Body of pancreas (tissue), 4 donors: ENCODE data around the gene PSKH1. TPM values are rescaled to one million over a fixed set of nuclear protein-coding genes. Genes with fewer than 3 reads are reported as not detected.

ENCODE experiments used
- ATAC-seq: fragments of 150-250 bp; one replicate; pipeline ENCODE4 v1.9.1; 2016
- DNase-seq, 4 donors: peaks; one replicate each; pipeline ENCODE4 v3.0.0-alpha.2; 2019
- H3K27ac ChIP-seq, 4 donors: fragments of 200-600 bp; sonication (generic); 1 replicate in 3 of 4; 2 replicates in 1 of 4; pipeline versions ENCODE4 v1.5.1 to v1.6.1; 2016 to 2019; ENCODE audit warnings: mild to moderate bottlenecking in 1 of 4, mixed read lengths in 1 of 4, moderate library complexity in 1 of 4
- H3K27me3 ChIP-seq, 2 donors: fragments of 200-600 bp; sonication (generic); one replicate each; pipeline ENCODE4 v1.6.0; 2016; ENCODE audit warnings: mild to moderate bottlenecking in 1 of 2
- H3K36me3 ChIP-seq, 2 donors: fragments of 200-600 bp; sonication (generic); replicated peaks in 1 of 2; 2 replicates each; pipeline ENCODE4 v1.5.1; 2016; ENCODE audit warnings: low read depth in 2 of 2; ENCODE audit not compliant: insufficient read depth in 1 of 2
- H3K4me1 ChIP-seq: fragments of 200-600 bp; sonication (generic); one replicate; pipeline ENCODE4 v1.6.0; 2016
- H3K4me3 ChIP-seq, 2 donors: fragments of 200-600 bp; sonication (generic); 1 replicate in 1 of 2; 2 replicates in 1 of 2; pipeline ENCODE4 v1.5.1; 2016 to 2019
- H3K9me3 ChIP-seq, 3 donors: fragments of 200-600 bp; sonication (generic); 1 replicate in 2 of 3; 2 replicates in 1 of 3; pipeline ENCODE4 v1.5.1; 2016
- POLR2A ChIP-seq, 3 donors: fragments of 450-650 bp; IDR thresholded peaks; one replicate each; pipeline ENCODE4 v1.6.1; 2016; ENCODE audit warnings: antibody characterized with exemption in 3 of 3, mild to moderate bottlenecking in 2 of 3
- WGBS, 2 donors: methylation state at CpG; one replicate each; pipeline ENCODE4 v1.1.5; 2017; 5-methylcytosine and 5-hydroxymethylcytosine counted together
- intact Hi-C: fragments of 100-400 bp; cut with DNase I; formaldehyde crosslinking; loops from one replicate; pipeline ENCODE4 v1.15.1; 2023
- small RNA-seq: library from RNA; depleted of rRNA; stranded (forward); fragments of <200 nt; gene quantifications from one replicate; pipeline ENCODE3, GENCODE V24; 2016
- total RNA-seq, 2 donors: library from RNA; depleted of rRNA; stranded (reverse); fragments of >200 nt; gene quantifications; one replicate each; pipeline ENCODE4 v1.1.0, GENCODE V29; 2016
- TF ChIP-seq, protein P1 (sequence below), 7 experiments: fragments of 450-650 bp in 4 of 7; fragments of 200-600 bp in 3 of 7; sonication (generic) in 3 of 7; IDR thresholded peaks; one replicate each; pipeline ENCODE4 v1.5.1; 2016 to 2019; ENCODE audit warnings: antibody characterized with exemption in 7 of 7

PSKH1 gene
- total RNA-seq, 2 donors from 2014 or later, result 15.0 to 16.8 TPM

- TF ChIP-seq POLR2A (IDR thresholded peaks at IDR 0.05), result no peak
- TF ChIP-seq, protein P1, sequence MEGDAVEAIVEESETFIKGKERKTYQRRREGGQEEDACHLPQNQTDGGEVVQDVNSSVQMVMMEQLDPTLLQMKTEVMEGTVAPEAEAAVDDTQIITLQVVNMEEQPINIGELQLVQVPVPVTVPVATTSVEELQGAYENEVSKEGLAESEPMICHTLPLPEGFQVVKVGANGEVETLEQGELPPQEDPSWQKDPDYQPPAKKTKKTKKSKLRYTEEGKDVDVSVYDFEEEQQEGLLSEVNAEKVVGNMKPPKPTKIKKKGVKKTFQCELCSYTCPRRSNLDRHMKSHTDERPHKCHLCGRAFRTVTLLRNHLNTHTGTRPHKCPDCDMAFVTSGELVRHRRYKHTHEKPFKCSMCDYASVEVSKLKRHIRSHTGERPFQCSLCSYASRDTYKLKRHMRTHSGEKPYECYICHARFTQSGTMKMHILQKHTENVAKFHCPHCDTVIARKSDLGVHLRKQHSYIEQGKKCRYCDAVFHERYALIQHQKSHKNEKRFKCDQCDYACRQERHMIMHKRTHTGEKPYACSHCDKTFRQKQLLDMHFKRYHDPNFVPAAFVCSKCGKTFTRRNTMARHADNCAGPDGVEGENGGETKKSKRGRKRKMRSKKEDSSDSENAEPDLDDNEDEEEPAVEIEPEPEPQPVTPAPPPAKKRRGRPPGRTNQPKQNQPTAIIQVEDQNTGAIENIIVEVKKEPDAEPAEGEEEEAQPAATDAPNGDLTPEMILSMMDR (IDR thresholded peaks at IDR 0.05), result no peak
- Histone ChIP-seq H3K4me3 (no peak overlapping the region), H3K27me3 (no peaks in the 10 kb centered on the region), H3K4me1 (no peaks in the 10 kb centered on the region), H3K36me3 (no peaks in the 10 kb centered on the region), H3K27ac (no peak overlapping the region), H3K9me3 (no peaks in the 10 kb centered on the region)
- DNase-seq, result no peak
- 51 to 55% methylated on average over 5 of the region's 5 CpGs for whole genome bisulfite sequencing, 2 donors
- intact Hi-C loops, result no loop called here
- ATAC-seq, result no peak
Observed at GRCh38 chr16:67977005-67977404, 84.0 kb downstream of the PSKH1 start.

- WGBS, 2 donors, result 67 to 79% methylated on average over 7 to 9 of the region's 9 CpGs
- no peaks in the 10 kb centered on the region for H3K27me3 ChIP-seq
- no peak for DNase-seq
- no peak overlapping the region for H3K27ac ChIP-seq
- no peaks in the 10 kb centered on the region for H3K9me3 ChIP-seq
- no peaks in the 10 kb centered on the region for H3K36me3 ChIP-seq
- intact Hi-C loops, result no loop called here
- TF ChIP-seq, protein P1 (IDR thresholded peaks at IDR 0.05), result no peak
- TF ChIP-seq POLR2A (IDR thresholded peaks at IDR 0.05), result no peak
- ATAC-seq, result no peak
- H3K4me1 ChIP-seq, result no peaks in the 10 kb centered on the region
- H3K4me3 ChIP-seq, result no peak overlapping the region
Observed at GRCh38 chr16:67977469-67978227, 84.6 kb downstream of the PSKH1 start.

Small RNAs within 50 kb of the gene (small RNA-seq; reads per million reads assigned to genes)
- not detected for gene AC040162.2
- gene NRN1L, result not detected

Other genes with a start within 250 kb of the PSKH1 start
- 1 to 10 TPM in 1 of 2 donors, under 1 TPM in 1; 0.52 to 2.3 TPM for gene CARMIL2, start 248.1 kb upstream of the PSKH1 start, total RNA-seq
- gene ACD, start 233.0 kb upstream of the PSKH1 start, total RNA-seq, result 10 to 100 TPM; 11.4 to 33.6 TPM
- gene PARD6A, start 232.3 kb upstream of the PSKH1 start, total RNA-seq, result 10 to 100 TPM; 21.1 to 22.8 TPM
- gene ENKD1, start 226.5 kb upstream of the PSKH1 start, total RNA-seq, result 10 to 100 TPM; 68.0 to 91.0 TPM
- gene C16orf86, start 226.4 kb upstream of the PSKH1 start, total RNA-seq, result 1 to 10 TPM; 7.5 to 9.6 TPM
- gene GFOD2, start 173.9 kb upstream of the PSKH1 start, total RNA-seq, result 10 to 100 TPM; 15.8 to 18.1 TPM
- gene RANBP10, start 86.7 kb upstream of the PSKH1 start, total RNA-seq, result 1 to 10 TPM; 6.3 to 9.3 TPM
- 1 to 10 TPM in 1 of 2 donors, not detected in 1; 1.6 TPM for gene TSNAXIP1, start 86.4 kb upstream of the PSKH1 start, total RNA-seq
- 10 to 100 TPM; 23.7 to 42.8 TPM for gene THAP11, start 50.9 kb upstream of the PSKH1 start, total RNA-seq
- gene NUTF2, start 46.3 kb upstream of the PSKH1 start, total RNA-seq, result 10 to 100 TPM; 39.2 to 42.8 TPM
- 100 to 1,000 TPM in 1 of 2 donors, 10 to 100 TPM in 1; 57.1 to 122 TPM for gene CENPT, start 45.6 kb upstream of the PSKH1 start, total RNA-seq
- gene EDC4, start 20.2 kb upstream of the PSKH1 start, total RNA-seq, result 10 to 100 TPM; 26.7 to 55.7 TPM
- not detected for gene NRN1L, start 8.4 kb upstream of the PSKH1 start, total RNA-seq
- 1,000 to 10,000 TPM in 1 of 2 donors, 100 to 1,000 TPM in 1; 286 to 1,726 TPM for gene CTRL, start 38.6 kb downstream of the PSKH1 start, total RNA-seq
- gene PSMB10, start 43.6 kb downstream of the PSKH1 start, total RNA-seq, result 10 to 100 TPM; 16.2 to 26.7 TPM
- 10 to 100 TPM in 1 of 2 donors, 1 to 10 TPM in 1; 7.5 to 17.8 TPM for gene LCAT, start 50.9 kb downstream of the PSKH1 start, total RNA-seq
- 10 to 100 TPM; 23.3 to 61.3 TPM for gene SLC12A4, start 75.4 kb downstream of the PSKH1 start, total RNA-seq
- not detected for gene DPEP3, start 87.2 kb downstream of the PSKH1 start, total RNA-seq
- 1 to 10 TPM in 1 of 2 donors, under 1 TPM in 1; 0.78 to 1.3 TPM for gene DPEP2, start 106.2 kb downstream of the PSKH1 start, total RNA-seq
- not detected for gene DPEP2NB, start 122.7 kb downstream of the PSKH1 start, total RNA-seq
- gene DDX28, start 130.0 kb downstream of the PSKH1 start, total RNA-seq, result 10 to 100 TPM in 1 of 2 donors, 1 to 10 TPM in 1; 3.4 to 13.2 TPM
- 1 to 10 TPM; 3.1 to 3.6 TPM for gene DUS2, start 130.0 kb downstream of the PSKH1 start, total RNA-seq
- 10 to 100 TPM; 15.5 to 19.5 TPM for gene NFATC3, start 192.1 kb downstream of the PSKH1 start, total RNA-seq